ENCODE measurements around the gene HOXB13.
A peak's percentile ranks its signal among the peaks of the same experiment; 100 is the strongest.

The HOXB13 gene

DNA sequence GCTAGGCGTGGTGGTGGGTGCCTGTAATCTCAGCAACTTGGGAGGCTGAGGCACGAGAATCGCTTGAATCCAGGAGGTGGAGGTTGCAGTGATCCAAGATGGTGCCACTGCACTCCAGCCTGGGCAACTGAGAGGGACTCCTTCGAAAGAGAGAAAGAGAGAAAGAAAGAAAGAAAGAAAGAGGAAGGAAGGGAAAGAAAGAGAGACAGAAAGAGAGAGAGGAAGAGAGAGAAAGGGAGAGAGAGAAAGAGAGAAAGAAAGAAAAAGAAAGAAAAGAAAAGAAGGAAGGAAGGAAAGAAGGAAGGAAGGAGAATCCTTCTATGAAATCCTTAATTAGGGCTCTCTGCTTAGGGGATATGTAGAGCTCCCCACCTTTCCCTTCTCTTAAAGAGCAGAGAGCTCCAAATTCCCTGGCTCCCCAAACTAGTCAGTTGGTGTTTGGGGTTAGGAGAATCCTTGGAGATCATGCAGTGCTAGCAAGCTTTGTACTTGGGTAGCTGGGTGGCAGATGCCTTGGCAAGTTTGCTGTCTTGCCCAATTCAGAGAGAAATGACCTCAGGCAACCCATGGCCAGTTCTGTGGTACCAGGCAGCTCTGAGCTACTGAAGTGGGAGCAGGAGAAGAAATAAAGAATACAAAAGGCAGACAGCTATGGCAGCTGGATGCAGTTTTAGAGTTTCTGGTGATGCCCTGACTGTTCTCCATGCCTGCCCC, 8.9 kb upstream of the HOXB13 start:
- no peak overlapping the region for H3K27ac Mint-ChIP-seq
- no peaks in the 10 kb centered on the region for H3K36me3 Mint-ChIP-seq (ENCODE audit: low read depth)
- no peak for DNase-seq
- peaks cover 15% of the 10 kb centered on the region for H3K9me3 Mint-ChIP-seq
- H3K4me3 Mint-ChIP-seq: no peak overlapping the region
- TF ChIP-seq, protein P1, sequence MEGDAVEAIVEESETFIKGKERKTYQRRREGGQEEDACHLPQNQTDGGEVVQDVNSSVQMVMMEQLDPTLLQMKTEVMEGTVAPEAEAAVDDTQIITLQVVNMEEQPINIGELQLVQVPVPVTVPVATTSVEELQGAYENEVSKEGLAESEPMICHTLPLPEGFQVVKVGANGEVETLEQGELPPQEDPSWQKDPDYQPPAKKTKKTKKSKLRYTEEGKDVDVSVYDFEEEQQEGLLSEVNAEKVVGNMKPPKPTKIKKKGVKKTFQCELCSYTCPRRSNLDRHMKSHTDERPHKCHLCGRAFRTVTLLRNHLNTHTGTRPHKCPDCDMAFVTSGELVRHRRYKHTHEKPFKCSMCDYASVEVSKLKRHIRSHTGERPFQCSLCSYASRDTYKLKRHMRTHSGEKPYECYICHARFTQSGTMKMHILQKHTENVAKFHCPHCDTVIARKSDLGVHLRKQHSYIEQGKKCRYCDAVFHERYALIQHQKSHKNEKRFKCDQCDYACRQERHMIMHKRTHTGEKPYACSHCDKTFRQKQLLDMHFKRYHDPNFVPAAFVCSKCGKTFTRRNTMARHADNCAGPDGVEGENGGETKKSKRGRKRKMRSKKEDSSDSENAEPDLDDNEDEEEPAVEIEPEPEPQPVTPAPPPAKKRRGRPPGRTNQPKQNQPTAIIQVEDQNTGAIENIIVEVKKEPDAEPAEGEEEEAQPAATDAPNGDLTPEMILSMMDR (IDR thresholded peaks at IDR 0.05): no peak
- H3K27me3 Mint-ChIP-seq (ENCODE audit: low read depth, poor library complexity): peaks cover 100% of the 10 kb centered on the region
- H3K4me1 Mint-ChIP-seq: peaks cover 25% of the 10 kb centered on the region

DNA sequence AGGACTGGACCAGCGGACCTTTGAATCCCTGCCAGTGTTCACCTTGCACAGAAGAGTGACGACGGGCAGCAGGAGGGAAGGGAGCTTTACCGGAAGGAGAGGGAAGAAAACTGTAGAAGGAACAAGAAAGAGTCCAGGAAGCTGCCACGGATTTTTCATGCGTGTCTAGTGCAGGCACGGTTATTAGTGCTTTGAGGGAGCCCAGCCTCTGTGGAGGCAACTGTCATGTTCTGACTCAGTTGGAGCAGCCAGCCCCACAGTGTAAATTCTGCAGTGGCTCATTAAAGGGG, 6.5 kb upstream of the HOXB13 start:
- Mint-ChIP-seq H3K9me3 (peaks cover 4% of the 10 kb centered on the region), H3K4me3 (no peak overlapping the region), H3K27ac (no peak overlapping the region), H3K36me3 (ENCODE audit: low read depth) (no peaks in the 10 kb centered on the region), H3K4me1 (peaks cover 29% of the 10 kb centered on the region), H3K27me3 (ENCODE audit: low read depth, poor library complexity) (peaks cover 100% of the 10 kb centered on the region)
- no peak for DNase-seq
- TF ChIP-seq, protein P1 (IDR thresholded peaks at IDR 0.05): no peak

DNA sequence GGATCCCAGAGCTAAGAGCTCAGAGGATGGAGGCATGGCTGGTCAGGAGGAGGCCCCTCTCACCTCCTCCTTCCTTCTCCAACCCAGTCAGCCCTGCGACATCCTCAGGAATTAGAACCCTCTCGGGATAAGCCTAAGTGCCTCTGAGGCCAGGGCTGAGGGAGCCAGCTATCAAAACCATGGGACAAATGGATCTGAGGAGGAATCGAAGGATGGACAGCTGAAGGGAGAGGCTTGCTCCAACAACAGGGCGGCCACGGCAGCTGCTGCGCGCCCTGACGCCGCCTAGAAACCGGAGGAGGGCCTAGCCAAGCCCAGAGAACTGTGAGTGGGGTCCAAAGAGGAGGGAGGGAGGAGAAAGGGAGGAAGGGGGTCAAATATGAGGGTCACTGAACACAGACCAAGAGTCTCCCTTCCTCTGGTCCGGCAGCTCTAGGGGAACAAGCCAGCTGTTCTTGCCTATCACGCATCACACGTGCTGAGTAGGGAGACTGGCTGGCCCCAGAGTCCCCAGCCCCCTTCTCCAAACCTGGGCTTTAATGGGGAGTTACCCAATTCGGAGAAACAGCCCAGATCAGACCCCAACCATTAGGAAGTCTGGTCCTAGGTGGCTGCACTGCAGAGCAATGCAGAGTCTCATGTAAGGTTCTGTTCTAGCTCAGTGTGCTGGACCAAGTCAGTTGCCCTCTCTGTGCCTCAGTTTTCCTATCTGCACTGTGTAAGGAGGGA, 5.9 kb upstream of the HOXB13 start:
- DNase-seq: no peak
- peaks cover 34% of the 10 kb centered on the region for H3K4me1 Mint-ChIP-seq
- TF ChIP-seq, protein P1 (IDR thresholded peaks at IDR 0.05): no peak
- H3K36me3 Mint-ChIP-seq (ENCODE audit: low read depth): no peaks in the 10 kb centered on the region
- peaks cover 100% of the 10 kb centered on the region for H3K27me3 Mint-ChIP-seq (ENCODE audit: low read depth, poor library complexity)
- H3K4me3 Mint-ChIP-seq: no peak overlapping the region
- peaks cover 4% of the 10 kb centered on the region for H3K9me3 Mint-ChIP-seq
- H3K27ac Mint-ChIP-seq: no peak overlapping the region

DNA sequence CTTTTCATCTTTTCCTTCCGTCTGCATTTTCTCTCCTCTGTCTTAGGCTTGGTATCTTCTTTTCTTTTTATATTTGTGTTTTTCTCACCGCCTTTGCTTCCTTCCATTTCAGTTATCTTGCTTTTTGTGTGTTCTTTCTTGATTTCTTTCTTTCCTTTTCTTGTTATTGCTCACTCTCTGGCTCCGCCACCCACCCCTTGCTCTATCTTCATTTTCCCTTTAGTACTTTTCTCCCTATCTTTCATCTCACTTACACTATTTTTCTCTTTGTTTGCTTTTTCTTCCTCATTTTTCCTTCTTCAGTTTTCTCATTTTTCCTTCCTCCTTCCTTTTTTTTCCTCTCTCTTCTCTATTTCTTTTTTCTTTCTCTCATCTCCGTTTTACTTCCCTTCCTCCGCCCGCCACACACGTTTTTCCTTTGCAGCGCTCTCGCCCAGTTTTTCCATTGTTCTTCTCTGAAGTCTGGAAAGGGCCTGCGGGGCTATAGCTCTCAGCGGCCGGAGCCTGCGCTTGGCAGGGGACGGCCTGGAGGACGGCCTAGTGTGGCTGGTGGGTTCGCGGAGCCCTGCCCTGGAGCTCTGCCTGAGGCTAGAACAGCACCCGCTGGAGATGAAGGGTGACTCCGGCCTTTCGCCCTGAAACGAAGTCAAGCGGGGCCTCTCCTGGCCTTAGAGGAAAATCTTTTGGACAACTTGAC, 5.2 kb upstream of the HOXB13 start:
- peaks cover 100% of the 10 kb centered on the region for H3K27me3 Mint-ChIP-seq (ENCODE audit: low read depth, poor library complexity)
- no peak for DNase-seq
- TF ChIP-seq, protein P1 (IDR thresholded peaks at IDR 0.05): no peak
- peaks cover 4% of the 10 kb centered on the region for H3K9me3 Mint-ChIP-seq
- H3K36me3 Mint-ChIP-seq (ENCODE audit: low read depth): no peaks in the 10 kb centered on the region
- peak overlapping the region; percentile 19 for H3K4me3 Mint-ChIP-seq
- H3K27ac Mint-ChIP-seq: no peak overlapping the region
- H3K4me1 Mint-ChIP-seq: peaks cover 41% of the 10 kb centered on the region

DNA sequence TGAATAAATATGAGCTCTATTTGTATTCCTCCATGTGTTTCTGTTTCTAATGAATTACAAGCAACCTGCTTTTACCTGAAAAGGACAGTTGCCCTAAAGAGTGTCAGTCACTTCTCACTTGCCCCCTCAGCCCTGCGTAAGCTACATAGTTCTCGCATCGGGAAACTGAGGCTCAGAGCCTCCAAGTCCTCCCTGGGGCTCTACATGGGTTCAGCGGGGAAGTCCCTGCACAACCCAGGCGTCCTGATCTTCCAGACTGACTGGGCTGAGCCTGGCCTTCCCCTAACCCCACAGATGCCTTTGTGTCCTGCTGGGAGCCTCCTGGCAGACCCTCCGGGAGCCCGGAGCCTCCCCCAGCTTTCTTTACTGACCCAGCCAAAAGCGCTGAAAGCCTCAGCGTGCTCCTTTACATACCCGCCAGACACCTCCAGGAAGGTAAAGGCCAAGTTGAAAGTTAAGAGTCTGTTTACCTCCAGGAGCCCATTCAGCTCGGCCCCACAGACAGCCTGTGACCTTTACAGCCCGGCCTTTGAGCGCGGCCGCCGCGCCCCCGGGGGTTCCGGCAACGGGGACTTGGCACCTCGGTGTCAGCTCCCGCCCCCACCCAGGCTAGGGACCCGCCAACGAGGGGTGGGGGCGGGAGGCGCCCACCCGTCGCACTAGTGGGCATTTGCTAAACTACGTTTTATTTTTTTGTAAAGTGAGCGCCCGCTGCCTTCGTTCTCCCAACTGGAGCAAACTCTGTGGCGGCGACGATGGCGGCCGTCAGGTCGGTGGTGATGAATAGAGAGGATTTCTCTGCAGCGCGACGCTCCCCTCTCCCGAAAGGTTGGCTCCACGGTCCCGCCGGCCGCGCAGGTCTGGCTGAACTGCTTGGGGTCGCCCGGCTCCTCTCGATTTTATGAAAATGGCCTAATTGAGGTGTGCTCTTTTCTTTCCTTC, 4.4 kb upstream of the HOXB13 start:
- Mint-ChIP-seq H3K36me3 (ENCODE audit: low read depth) (no peaks in the 10 kb centered on the region), H3K27ac (no peak overlapping the region), H3K4me1 (peaks cover 44% of the 10 kb centered on the region), H3K27me3 (ENCODE audit: low read depth, poor library complexity) (peaks cover 100% of the 10 kb centered on the region), H3K9me3 (peaks cover 4% of the 10 kb centered on the region), H3K4me3 (peak overlapping the region; percentile 11)
- TF ChIP-seq, protein P1 (IDR thresholded peaks at IDR 0.05): no peak
- peak; percentile 45 for DNase-seq

All from nephron progenitor cell (in vitro differentiated cells).